H1 (cell line): ENCODE results near the gene CRYM. TPM values are rescaled to one million over a fixed set of nuclear protein-coding genes. Genes with fewer than 3 reads are reported as not detected.

Experiments
- CTCF ChIA-PET: fragments of 300-600 bp; sonication (Branson Sonifier 250); formaldehyde crosslinking; loops from one replicate; lab custom pipeline; 2021; ENCODE audit not compliant: partially characterized antibody; lab: Charles Lee
- POLR2A ChIA-PET: fragments of 300-600 bp; sonication (Branson Sonifier 250); formaldehyde crosslinking; loops from one replicate; lab custom pipeline; 2021; ENCODE audit warnings: inconsistent platforms; ENCODE audit not compliant: partially characterized antibody; lab: Charles Lee
- DNase-seq, 2 experiments: peaks; one replicate each; pipeline versions ENCODE4 v3.0.0 to v3.0.0-alpha.2; 2010 to 2022; ENCODE audit warnings: low spot score in 2 of 2, low read depth in 1 of 2, mixed read lengths in 1 of 2
- FAIRE-seq: peaks from 2 replicates; lab custom pipeline; 2011; peaks lifted over from hg19 to GRCh38; lab: Jason Lieb, UNC
- H2AFZ ChIP-seq: 2 replicates; pipeline ENCODE4 v1.8.1; 2012; ENCODE audit warnings: low read length, inconsistent platforms
- H2AK5ac ChIP-seq: 2 replicates; pipeline ENCODE4 v1.6.1; 2013; ENCODE audit warnings: low read depth, low read length
- H2BK120ac ChIP-seq: replicated peaks from 2 replicates; pipeline ENCODE3; 2013; ENCODE audit warnings: low read depth, low read length, inconsistent platforms
- H2BK12ac ChIP-seq: 2 replicates; pipeline ENCODE4 v1.6.1; 2013; ENCODE audit warnings: low read depth, low read length
- H2BK15ac ChIP-seq: 2 replicates; pipeline ENCODE4 v1.6.1; 2013; ENCODE audit warnings: low read length
- H2BK20ac ChIP-seq: 2 replicates; pipeline ENCODE4 v1.6.1; 2013; ENCODE audit warnings: low read length
- H2BK5ac ChIP-seq: 2 replicates; pipeline ENCODE4 v1.6.1; 2013; ENCODE audit warnings: low read depth, low read length
- H3K14ac ChIP-seq: 2 replicates; pipeline ENCODE4 v1.6.1; 2013; ENCODE audit warnings: inconsistent platforms; ENCODE audit not compliant: insufficient read length
- H3K18ac ChIP-seq: 2 replicates; pipeline ENCODE4 v1.6.1; 2013; ENCODE audit warnings: low read length; ENCODE audit errors: extremely low read depth
- H3K23ac ChIP-seq: 2 replicates; pipeline ENCODE4 v1.6.1; 2013; ENCODE audit warnings: inconsistent platforms; ENCODE audit not compliant: insufficient read length
- H3K23me2 ChIP-seq: 2 replicates; pipeline ENCODE4 v1.6.1; 2013; ENCODE audit warnings: low read depth, low read length
- H3K27ac ChIP-seq: 2 replicates; pipeline ENCODE4 v1.6.1; 2011; ENCODE audit warnings: low read depth, low read length, inconsistent platforms
- H3K27me3 ChIP-seq, 4 experiments: replicated peaks in 1 of 4; 1 replicate in 1 of 4; 2 replicates in 3 of 4; pipeline versions ENCODE4 v1.6.1 to v1.8.1; 2011 to 2013; ENCODE audit warnings: low read length in 3 of 4, mild to moderate bottlenecking in 3 of 4, inconsistent platforms in 2 of 4, mixed read lengths in 2 of 4, moderate library complexity in 1 of 4; ENCODE audit not compliant: control insufficient read depth in 3 of 4, insufficient read depth in 3 of 4; ENCODE audit errors: extremely low read depth in 1 of 4
- H3K36me3 ChIP-seq, 4 experiments: 2 replicates each; pipeline versions ENCODE4 v1.6.1 to v1.8.1; 2011 to 2013; ENCODE audit warnings: mild to moderate bottlenecking in 4 of 4, low read length in 3 of 4, moderate library complexity in 2 of 4, control low read depth in 1 of 4, inconsistent platforms in 1 of 4; ENCODE audit not compliant: insufficient read depth in 4 of 4, control insufficient read depth in 2 of 4
- H3K4ac ChIP-seq: replicated peaks from 2 replicates; pipeline ENCODE3; 2013; ENCODE audit warnings: low read length, low read depth, mixed read lengths, inconsistent platforms; ENCODE audit not compliant: insufficient read length
- H3K4me1 ChIP-seq, 4 experiments: replicated peaks in 1 of 4; 1 replicate in 1 of 4; 2 replicates in 3 of 4; pipeline versions ENCODE4 v1.6.1 to v1.8.1; 2011 to 2013; ENCODE audit warnings: low read length in 3 of 4, inconsistent platforms in 2 of 4, mixed read lengths in 1 of 4; ENCODE audit not compliant: insufficient read depth in 4 of 4, control insufficient read depth in 3 of 4
- H3K4me2 ChIP-seq, 2 experiments: 2 replicates each; pipeline versions ENCODE4 v1.6.1 to v1.8.1; 2011 to 2013; ENCODE audit warnings: low read depth in 2 of 2, low read length in 2 of 2, control low read depth in 1 of 2, inconsistent platforms in 1 of 2, mild to moderate bottlenecking in 1 of 2; ENCODE audit not compliant: insufficient read depth in 1 of 2
- H3K4me3 ChIP-seq, 4 experiments: fragments of 200-600, 300-600 bp in 1 of 4; sonication (generic), shearing (Covaris generic), sonication (Bioruptor Twin) in 1 of 4; 2 replicates each; pipeline versions ENCODE4 v1.5.1 to v1.8.1; 2011 to 2016; ENCODE audit warnings: low read length in 4 of 4, low read depth in 3 of 4, control low read depth in 2 of 4, inconsistent platforms in 2 of 4, mild to moderate bottlenecking in 2 of 4, mixed read lengths in 1 of 4, moderate library complexity in 1 of 4; ENCODE audit not compliant: insufficient read depth in 2 of 4; ENCODE audit errors: extremely low read depth in 1 of 4
- H3K56ac ChIP-seq: replicated peaks from 2 replicates; pipeline ENCODE3; 2013; ENCODE audit warnings: low read depth, mild to moderate bottlenecking, mixed read lengths, low read length, inconsistent platforms; ENCODE audit not compliant: insufficient read length
- H3K79me1 ChIP-seq: 2 replicates; pipeline ENCODE4 v1.6.1; 2013; ENCODE audit warnings: low read depth, low read length, control low read depth
- H3K79me2 ChIP-seq, 2 experiments: 2 replicates each; pipeline versions ENCODE4 v1.6.1 to v1.8.1; 2012 to 2013; ENCODE audit warnings: low read length in 2 of 2, mild to moderate bottlenecking in 2 of 2, inconsistent platforms in 1 of 2; ENCODE audit not compliant: insufficient read depth in 2 of 2, control insufficient read depth in 1 of 2
- H3K9ac ChIP-seq, 4 experiments: replicated peaks in 1 of 4; 1 replicate in 1 of 4; 2 replicates in 3 of 4; pipeline versions ENCODE4 v1.6.1 to v1.8.1; 2011 to 2013; ENCODE audit warnings: low read depth in 3 of 4, low read length in 3 of 4, control low read depth in 2 of 4, mild to moderate bottlenecking in 2 of 4, moderate library complexity in 2 of 4, inconsistent platforms in 1 of 4; ENCODE audit errors: extremely low read depth in 1 of 4
- H3K9me3 ChIP-seq, 2 experiments: 2 replicates each; pipeline versions ENCODE4 v1.6.1 to v1.8.1; 2012 to 2013; ENCODE audit warnings: mild to moderate bottlenecking in 2 of 2, moderate library complexity in 2 of 2, control low read depth in 1 of 2, inconsistent platforms in 1 of 2, low read depth in 1 of 2, low read length in 1 of 2, mixed read lengths in 1 of 2; ENCODE audit not compliant: insufficient read depth in 2 of 2
- H4K20me1 ChIP-seq, 2 experiments: replicated peaks in 1 of 2; 2 replicates each; pipeline versions ENCODE3 to v1.8.1; 2011 to 2013; ENCODE audit warnings: inconsistent platforms in 2 of 2, low read length in 2 of 2, mild to moderate bottlenecking in 1 of 2; ENCODE audit not compliant: insufficient read depth in 2 of 2, control insufficient read depth in 1 of 2
- H4K5ac ChIP-seq: 2 replicates; pipeline ENCODE4 v1.6.1; 2013; ENCODE audit warnings: low read length, low read depth, mixed read lengths, inconsistent platforms; ENCODE audit not compliant: insufficient read length
- H4K8ac ChIP-seq: 2 replicates; pipeline ENCODE4 v1.8.0; 2013; ENCODE audit warnings: mild to moderate bottlenecking, moderate library complexity, low read length, inconsistent platforms; ENCODE audit not compliant: insufficient read depth; ENCODE audit errors: extremely low read depth
- H4K91ac ChIP-seq: replicated peaks from 2 replicates; pipeline ENCODE3; 2013; ENCODE audit warnings: low read length, mixed read lengths, inconsistent platforms; ENCODE audit not compliant: insufficient read length
- CHD1 ChIP-seq: IDR thresholded peaks from 2 replicates; pipeline ENCODE4 v1.6.1; 2012; ENCODE audit warnings: low read depth, low read length, improper control_type of control experiment
- E2F6 ChIP-seq: IDR thresholded peaks from 2 replicates; pipeline ENCODE4 v1.6.1; 2012; ENCODE audit warnings: inconsistent platforms
- EGR1 ChIP-seq: IDR thresholded peaks from 2 replicates; pipeline ENCODE4 v1.6.1; 2011; ENCODE audit warnings: low read depth, low read length, borderline replicate concordance
- EP300 ChIP-seq, 2 experiments: IDR thresholded peaks; 1 replicate in 1 of 2; 2 replicates in 1 of 2; pipeline ENCODE4 v1.6.1; 2011 to 2012; ENCODE audit warnings: low read depth in 2 of 2, low read length in 2 of 2, mild to moderate bottlenecking in 2 of 2, borderline replicate concordance in 1 of 2, inconsistent platforms in 1 of 2, moderate library complexity in 1 of 2
- HDAC6 ChIP-seq: IDR thresholded peaks from one replicate; pipeline ENCODE4 v1.7.1; 2012; ENCODE audit warnings: low read depth, mild to moderate bottlenecking, inconsistent platforms, low read length, moderate library complexity
- POLR2A ChIP-seq, 2 experiments: IDR thresholded peaks; 1 replicate in 1 of 2; 2 replicates in 1 of 2; pipeline ENCODE4 v1.6.1; 2011; ENCODE audit warnings: low read depth in 2 of 2, low read length in 2 of 2, mild to moderate bottlenecking in 2 of 2; ENCODE audit errors: control extremely low read depth in 1 of 2
- POLR2AphosphoS5 ChIP-seq: IDR thresholded peaks from 2 replicates; pipeline ENCODE4 v1.6.1; 2011; ENCODE audit warnings: low read depth, low read length
- RXRA ChIP-seq: IDR thresholded peaks from 2 replicates; pipeline ENCODE4 v1.6.1; 2011; ENCODE audit warnings: low read depth, mild to moderate bottlenecking, low read length, moderate library complexity; ENCODE audit not compliant: insufficient read depth
- SAP30 ChIP-seq: fragments of 300-600 bp; sonication (generic); IDR thresholded peaks from 2 replicates; pipeline ENCODE4 v1.7.1; 2012; ENCODE audit warnings: low read length, moderate library complexity, mild to moderate bottlenecking, inconsistent platforms; ENCODE audit not compliant: insufficient read depth, insufficient replicate concordance
- TAF7 ChIP-seq: optimal IDR thresholded peaks from 2 replicates; pipeline ENCODE3; 2011; ENCODE audit warnings: low read depth, mild to moderate bottlenecking, inconsistent platforms, low read length, moderate library complexity, borderline replicate concordance
- USF2 ChIP-seq: IDR thresholded peaks from 2 replicates; pipeline ENCODE4 v1.6.1; 2011; ENCODE audit warnings: low read length, improper control_type of control experiment
- YY1 ChIP-seq: IDR thresholded peaks from 2 replicates; pipeline ENCODE4 v1.6.1; 2011; ENCODE audit warnings: low read depth, mild to moderate bottlenecking, low read length
- WGBS, 2 experiments: shearing (Covaris generic) in 1 of 2; methylation state at CpG; one replicate each; pipeline versions ENCODE4 v1.1.6 to v1.1.7; 2013 to 2015; ENCODE audit warnings: low lambda C conversion rate in 2 of 2, mixed read lengths in 2 of 2, inconsistent platforms in 1 of 2, low coverage in 1 of 2, missing lambda C conversion rate in 1 of 2; ENCODE audit not compliant: insufficient replicate concordance in 2 of 2, insufficient coverage in 1 of 2, insufficient read length in 1 of 2; ENCODE audit errors: extremely low coverage in 1 of 2, missing lambda C conversion rate in 1 of 2; 5-methylcytosine and 5-hydroxymethylcytosine counted together
- polyA plus RNA-seq, 7 experiments: library from polyadenylated mRNA; depleted of rRNA in 3 of 7; stranded (reverse) in 5 of 7; unstranded in 2 of 7; fragments of >200 nt in 5 of 7; fragments of 200-250 nt in 2 of 7; gene quantifications; 1 replicate in 5 of 7; 2 replicates in 1 of 7; 4 replicates in 1 of 7; pipeline versions ENCODE4 v1.2.1 to v1.2.3, GENCODE V29; 2011 to 2013; ENCODE audit warnings: missing spikeins in 2 of 7, mixed read lengths in 2 of 7
- total RNA-seq: library from RNA; stranded (reverse); fragmentation: NEBNext Ultra II Directional; extraction: Animal tissue kit (Norgen Biotek cat#: 25700); gene quantifications from 2 replicates; pipeline ENCODE4 v1.2.1, GENCODE V29; 2021

The CRYM gene
- total and polyA plus RNA-seq, 2 of the 8 experiments (the other 6 are each of a cell fraction or from before 2014, with no cell fraction given): 12.9 to 40.4 TPM

- Histone ChIP-seq H2BK15ac (no peak overlapping the region), H3K79me2 (no peaks in the 10 kb centered on the region), H3K27ac (no peak overlapping the region), H3K4me1 (no peaks in the 10 kb centered on the region), H2AFZ (0 out of 2 replicates have a peak overlapping the region, but pooled peaks have one; percentile 67), H2BK20ac (no peak overlapping the region), H3K56ac (no peak overlapping the region), H3K14ac (no peak overlapping the region), H3K9me3 (no peaks in the 10 kb centered on the region), H3K4ac (no peak overlapping the region), H4K8ac (no peak overlapping the region), H2BK12ac (no peak overlapping the region), H4K91ac (no peak overlapping the region), H4K5ac (no peak overlapping the region), H2AK5ac (no peak overlapping the region), H3K23me2 (no peaks in the 10 kb centered on the region), H3K18ac (no peak overlapping the region), H3K4me2 (no peak overlapping the region), H3K4me3 (no peak overlapping the region), H3K23ac (no peak overlapping the region), H4K20me1 (no peaks in the 10 kb centered on the region), H3K36me3 (no peaks in the 10 kb centered on the region), H2BK5ac (no peak overlapping the region), H3K79me1 (no peaks in the 10 kb centered on the region), H3K9ac (no peak overlapping the region), H2BK120ac (no peak overlapping the region), H3K27me3 (no peaks in the 10 kb centered on the region)
- ChIA-PET POLR2A (no interaction called here), CTCF (no interaction called here)
- 92% methylated on average over 7 of the region's 7 CpGs; no CpG with 5 or more reads in 1 of the 2 experiments for WGBS, 2 experiments
- DNase-seq: peak in 1 of 2 experiments; percentile 8
- FAIRE-seq: no peak
- TF ChIP-seq EP300 (IDR thresholded peaks at IDR 0.05; ENCODE audit: borderline replicate concordance in 1 of 2, low read depth in 2 of 2, low read length in 2 of 2): no peak
- no peak for TF ChIP-seq USF2
- no peak for TF ChIP-seq RXRA
- TF ChIP-seq CHD1: no peak
- no peak for TF ChIP-seq HDAC6
- no peak for TF ChIP-seq E2F6
- no peak for TF ChIP-seq EGR1
- TF ChIP-seq POLR2A (IDR thresholded peaks at IDR 0.05; ENCODE audit: control extremely low read depth in 1 of 2, low read depth in 2 of 2, low read length in 2 of 2): no peak
- TF ChIP-seq SAP30: no peak
- TF ChIP-seq POLR2AphosphoS5: no peak
- TF ChIP-seq YY1: no peak
- TF ChIP-seq TAF7: no peak
Measured at GRCh38 chr16:21244518-21245215, 33.4 kb downstream of the CRYM start.
